Endothelial cell of coronary artery (primary cell): Measurements from ENCODE around the gene KBTBD6. TPM values are rescaled to one million over a fixed set of nuclear protein-coding genes. Genes with fewer than 3 reads are reported as not detected.

Source experiments
- total RNA-seq: library from RNA; depleted of rRNA; stranded (reverse); fragments of >200 nt; gene quantifications from 2 replicates; pipeline ENCODE4 v1.2.3, GENCODE V29; 2014

The KBTBD6 gene, protein sequence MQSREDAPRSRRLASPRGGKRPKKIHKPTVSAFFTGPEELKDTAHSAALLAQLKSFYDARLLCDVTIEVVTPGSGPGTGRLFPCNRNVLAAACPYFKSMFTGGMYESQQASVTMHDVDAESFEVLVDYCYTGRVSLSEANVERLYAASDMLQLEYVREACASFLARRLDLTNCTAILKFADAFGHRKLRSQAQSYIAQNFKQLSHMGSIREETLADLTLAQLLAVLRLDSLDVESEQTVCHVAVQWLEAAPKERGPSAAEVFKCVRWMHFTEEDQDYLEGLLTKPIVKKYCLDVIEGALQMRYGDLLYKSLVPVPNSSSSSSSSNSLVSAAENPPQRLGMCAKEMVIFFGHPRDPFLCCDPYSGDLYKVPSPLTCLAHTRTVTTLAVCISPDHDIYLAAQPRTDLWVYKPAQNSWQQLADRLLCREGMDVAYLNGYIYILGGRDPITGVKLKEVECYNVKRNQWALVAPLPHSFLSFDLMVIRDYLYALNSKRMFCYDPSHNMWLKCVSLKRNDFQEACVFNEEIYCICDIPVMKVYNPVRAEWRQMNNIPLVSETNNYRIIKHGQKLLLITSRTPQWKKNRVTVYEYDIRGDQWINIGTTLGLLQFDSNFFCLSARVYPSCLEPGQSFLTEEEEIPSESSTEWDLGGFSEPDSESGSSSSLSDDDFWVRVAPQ
- total RNA-seq, result 8.7 and 10.5 TPM in 2 replicates

DNA sequence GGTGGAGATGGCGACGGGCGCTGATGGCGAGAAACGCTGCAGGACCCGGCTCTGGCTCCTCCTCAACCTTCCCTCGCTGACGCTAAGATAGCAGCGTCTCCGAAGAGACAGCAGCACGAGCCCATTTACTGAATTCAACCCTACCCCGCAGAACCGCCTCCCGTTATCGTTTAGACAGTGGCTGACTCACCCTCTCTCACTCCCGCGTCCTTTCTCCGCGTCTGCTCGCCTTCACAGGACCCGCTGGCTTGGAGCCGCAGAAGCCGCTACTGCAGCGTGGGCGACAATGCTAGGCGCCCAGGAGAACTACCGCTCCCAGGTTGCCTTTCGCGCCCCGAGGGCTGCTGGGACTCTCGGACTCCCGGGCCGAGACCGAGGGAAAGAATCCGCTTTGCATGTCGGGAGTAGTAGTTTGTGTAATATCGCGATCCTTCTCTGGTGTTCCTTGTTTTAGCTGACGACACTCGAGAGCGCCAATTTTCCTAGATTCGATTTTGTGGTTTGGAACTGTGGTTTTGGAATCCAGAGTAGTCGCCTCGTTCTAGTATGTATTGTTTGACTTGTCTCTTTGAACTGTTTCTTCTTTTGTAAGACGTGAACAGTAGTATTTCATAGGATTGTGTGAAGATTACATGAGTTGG lies at the start of gene KBTBD6:
TSS of gene KBTBD6 (minus strand) at position 291 of the 641 bp plus-strand sequence. CDS start 291 bp downstream, outside the sequence.

Other genes starting within 250 kb of the KBTBD6 start
- gene ELF1, start 113.5 kb downstream of the KBTBD6 start, total RNA-seq, result 45.1 and 47.7 TPM in 2 replicates
- 7.1 and 7.7 TPM in 2 replicates for gene WBP4, start 71.3 kb downstream of the KBTBD6 start, total RNA-seq
- 5.1 and 7.4 TPM in 2 replicates for gene KBTBD7, start 61.8 kb upstream of the KBTBD6 start, total RNA-seq
- 8.5 and 8.9 TPM in 2 replicates for gene MTRF1, start 130.8 kb upstream of the KBTBD6 start, total RNA-seq
- gene NAA16, start 178.5 kb upstream of the KBTBD6 start, total RNA-seq, result 5.9 and 8.8 TPM in 2 replicates